ENCODE measurements around the gene PDE8A. TPM values are rescaled to one million over a fixed set of nuclear protein-coding genes. Genes with fewer than 3 reads are reported as not detected.

The PDE8A gene
- total and polyA plus RNA-seq, 2 of the 13 experiments (the other 11 are each of a cell fraction or from before 2014, with no cell fraction given), result 26.3 to 48.5 TPM

DNA sequence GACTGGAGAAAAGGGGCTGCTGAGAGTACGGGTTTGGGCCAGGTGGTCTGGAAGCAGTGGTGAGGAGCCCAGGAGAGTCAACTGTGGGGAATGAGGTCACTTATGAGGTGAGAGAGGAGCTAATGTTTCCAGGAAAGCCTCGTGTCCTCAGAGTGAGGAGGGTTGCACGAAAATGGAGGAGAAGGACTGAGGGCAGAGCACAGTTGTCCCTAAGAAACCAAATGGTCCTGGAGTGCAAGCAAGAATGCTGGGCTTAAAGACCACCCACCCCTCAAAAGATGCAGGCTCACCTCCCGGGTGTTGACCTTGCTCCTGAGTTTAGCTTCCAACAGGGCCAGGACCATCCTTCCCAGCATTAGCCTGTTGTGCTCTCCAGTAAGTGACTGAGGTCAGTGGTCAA is 133.2 kb downstream of the PDE8A start:
- Histone ChIP-seq H3K9me3 (ENCODE audit: low read length) (no peaks in the 10 kb centered on the region), H3K27me3 (ENCODE audit: control insufficient read depth in 1 of 2, insufficient read depth in 2 of 2, low read length in 2 of 2) (no peaks in the 10 kb centered on the region), H3K27ac (ENCODE audit: extremely low read length, insufficient read depth, low read length) (no peak overlapping the region), H3K4me1 (ENCODE audit: insufficient read depth, low read length) (0 out of 2 replicates have a peak, but pooled peaks cover 12% of the 10 kb centered on the region), H3K36me3 (replicated peaks in 1 of 2; ENCODE audit: control insufficient read depth in 1 of 2, insufficient read depth in 2 of 2, low read length in 2 of 2) (peaks cover 16 to 61% of the 10 kb centered on the region in 2 experiments), H3K4me3 (replicated peaks in 1 of 3; ENCODE audit: insufficient read depth in 1 of 3, low read depth in 2 of 3, low read length in 3 of 3) (no peak overlapping the region), H4K20me1 (ENCODE audit: insufficient read depth, low read length) (no peaks in the 10 kb centered on the region), H3K79me2 (ENCODE audit: insufficient read depth, low read length) (no peaks in the 10 kb centered on the region), H3K9ac (ENCODE audit: insufficient read depth, low read depth, low read length) (no peak overlapping the region), H3K4me2 (ENCODE audit: low read depth, low read length) (no peak overlapping the region), H2AFZ (ENCODE audit: low read length) (no peak overlapping the region)
- CTCF ChIA-PET (ENCODE audit: low intra/inter-chr PET ratio, low total read pairs), result no interaction called here
- FAIRE-seq (no peak), ATAC-seq (no peak; the same call in 2 of the 3 replicates), DNase-seq (ENCODE audit: low spot score) (no peak)
- intact Hi-C loops (cut with micrococcal nuclease; ENCODE audit: unreplicated experiment) (no loop called here), in situ Hi-C loops (cut with HindIII; ENCODE audit: extremely low pct_ligation_motif_present, low pct_unique_long_range_greater_than_20kb) (no loop called here)
- POLR2A ChIA-PET, result no interaction called here
- TF ChIP-seq HMG20A (CRISPR knock-in tag; IDR thresholded peaks at IDR 0.05; ENCODE audit: borderline replicate concordance), result no peak
- TF ChIP-seq ZNF792 (CRISPR knock-in tag; IDR thresholded peaks at IDR 0.05), result no peak
- no peak for TF ChIP-seq RORA (CRISPR knock-in tag; IDR thresholded peaks at IDR 0.05)
- TF ChIP-seq POGZ (CRISPR knock-in tag; IDR thresholded peaks at IDR 0.05), result no peak
- no peak for TF ChIP-seq XBP1 (CRISPR knock-in tag; IDR thresholded peaks at IDR 0.05)
- TF ChIP-seq SNAPC2 (CRISPR knock-in tag; IDR thresholded peaks at IDR 0.05), result no peak
- TF ChIP-seq, protein P1, sequence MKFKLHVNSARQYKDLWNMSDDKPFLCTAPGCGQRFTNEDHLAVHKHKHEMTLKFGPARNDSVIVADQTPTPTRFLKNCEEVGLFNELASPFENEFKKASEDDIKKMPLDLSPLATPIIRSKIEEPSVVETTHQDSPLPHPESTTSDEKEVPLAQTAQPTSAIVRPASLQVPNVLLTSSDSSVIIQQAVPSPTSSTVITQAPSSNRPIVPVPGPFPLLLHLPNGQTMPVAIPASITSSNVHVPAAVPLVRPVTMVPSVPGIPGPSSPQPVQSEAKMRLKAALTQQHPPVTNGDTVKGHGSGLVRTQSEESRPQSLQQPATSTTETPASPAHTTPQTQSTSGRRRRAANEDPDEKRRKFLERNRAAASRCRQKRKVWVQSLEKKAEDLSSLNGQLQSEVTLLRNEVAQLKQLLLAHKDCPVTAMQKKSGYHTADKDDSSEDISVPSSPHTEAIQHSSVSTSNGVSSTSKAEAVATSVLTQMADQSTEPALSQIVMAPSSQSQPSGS (CRISPR knock-in tag; IDR thresholded peaks at IDR 0.05), result no peak
- TF ChIP-seq, protein P2, sequence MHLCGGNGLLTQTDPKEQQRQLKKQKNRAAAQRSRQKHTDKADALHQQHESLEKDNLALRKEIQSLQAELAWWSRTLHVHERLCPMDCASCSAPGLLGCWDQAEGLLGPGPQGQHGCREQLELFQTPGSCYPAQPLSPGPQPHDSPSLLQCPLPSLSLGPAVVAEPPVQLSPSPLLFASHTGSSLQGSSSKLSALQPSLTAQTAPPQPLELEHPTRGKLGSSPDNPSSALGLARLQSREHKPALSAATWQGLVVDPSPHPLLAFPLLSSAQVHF (CRISPR knock-in tag; IDR thresholded peaks at IDR 0.05), result no peak
- no peak for TF ChIP-seq SRSF1 (optimal IDR thresholded peaks at IDR 0.05; ENCODE audit: low read depth, low read length)
- TF ChIP-seq KDM2A (CRISPR knock-in tag; IDR thresholded peaks at IDR 0.05; ENCODE audit: borderline replicate concordance, low read depth), result no peak
- no peak for TF ChIP-seq SATB2 (CRISPR knock-in tag; IDR thresholded peaks at IDR 0.05)
- TF ChIP-seq, protein P3, sequence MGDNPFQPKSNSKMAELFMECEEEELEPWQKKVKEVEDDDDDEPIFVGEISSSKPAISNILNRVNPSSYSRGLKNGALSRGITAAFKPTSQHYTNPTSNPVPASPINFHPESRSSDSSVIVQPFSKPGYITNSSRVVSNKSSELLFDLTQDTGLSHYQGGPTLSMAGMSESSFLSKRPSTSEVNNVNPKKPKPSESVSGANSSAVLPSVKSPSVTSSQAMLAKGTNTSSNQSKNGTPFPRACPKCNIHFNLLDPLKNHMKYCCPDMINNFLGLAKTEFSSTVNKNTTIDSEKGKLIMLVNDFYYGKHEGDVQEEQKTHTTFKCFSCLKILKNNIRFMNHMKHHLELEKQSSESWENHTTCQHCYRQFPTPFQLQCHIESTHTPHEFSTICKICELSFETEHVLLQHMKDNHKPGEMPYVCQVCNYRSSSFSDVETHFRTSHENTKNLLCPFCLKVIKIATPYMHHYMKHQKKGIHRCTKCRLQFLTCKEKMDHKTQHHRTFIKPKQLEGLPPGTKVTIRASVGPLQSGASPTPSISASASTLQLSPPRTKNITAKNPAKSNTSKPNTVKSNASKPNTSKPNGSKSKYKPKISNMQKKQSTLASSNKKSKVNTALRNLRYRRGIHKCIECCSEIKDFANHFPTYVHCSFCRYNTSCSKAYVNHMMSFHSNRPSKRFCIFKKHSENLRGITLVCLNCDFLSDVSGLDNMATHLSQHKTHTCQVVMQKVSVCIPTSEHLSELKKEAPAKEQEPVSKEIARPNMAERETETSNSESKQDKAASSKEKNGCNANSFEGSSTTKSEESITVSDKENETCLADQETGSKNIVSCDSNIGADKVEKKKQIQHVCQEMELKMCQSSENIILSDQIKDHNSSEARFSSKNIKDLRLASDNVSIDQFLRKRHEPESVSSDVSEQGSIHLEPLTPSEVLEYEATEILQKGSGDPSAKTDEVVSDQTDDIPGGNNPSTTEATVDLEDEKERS (CRISPR knock-in tag; IDR thresholded peaks at IDR 0.05), result no peak
- no peak for TF ChIP-seq ZZZ3 (CRISPR knock-in tag; IDR thresholded peaks at IDR 0.05; ENCODE audit: borderline replicate concordance)
- TF ChIP-seq PAF1 (CRISPR knock-in tag; IDR thresholded peaks at IDR 0.05), result no peak
- BruUV-seq (replicated peaks), result no TSS peak
- WGBS (ENCODE audit: low lambda C conversion rate), result 97% methylated on average over 3 of the region's 4 CpGs
